Upper lobe of left lung (tissue), 6 donors: ENCODE measurements around the gene TREM2. TPM values are rescaled to one million over a fixed set of nuclear protein-coding genes. Genes with fewer than 3 reads are reported as not detected.
A peak's percentile ranks its signal among the peaks of the same experiment; 100 is the strongest.

ENCODE experiments used
- ATAC-seq, 2 donors: fragments of 200-7000 bp; cut with Tn5 transposase; one replicate each; pipeline ENCODE4 v1.9.1; 2022; ENCODE audit warnings: mild to moderate bottlenecking in 2 of 2, moderate library complexity in 2 of 2; ENCODE audit not compliant: low FRiP score in 2 of 2
- DNase-seq, 2 donors: peaks; one replicate each; pipeline ENCODE4 v3.0.0-alpha.2; 2019 to 2020
- H3K27ac ChIP-seq, 4 donors: fragments of 200-600 bp; sonication (generic); one replicate each; pipeline ENCODE4 v1.5.1; 2016 to 2019
- H3K27me3 ChIP-seq, 4 donors: fragments of 200-600 bp; sonication (generic); one replicate each; pipeline ENCODE4 v1.5.1; 2017 to 2019
- H3K36me3 ChIP-seq, 4 donors: fragments of 200-600 bp; sonication (generic); one replicate each; pipeline ENCODE4 v1.5.1; 2016 to 2019
- H3K4me1 ChIP-seq, 4 donors: fragments of 200-600 bp; sonication (generic); one replicate each; pipeline ENCODE4 v1.5.1; 2018 to 2019
- H3K4me3 ChIP-seq, 4 donors: fragments of 200-600 bp; sonication (generic); one replicate each; pipeline ENCODE4 v1.5.1; 2017 to 2019; ENCODE audit warnings: mild to moderate bottlenecking in 2 of 4, moderate library complexity in 1 of 4
- H3K9me3 ChIP-seq, 4 donors: fragments of 200-600 bp; sonication (generic); one replicate each; pipeline ENCODE4 v1.5.1; 2018 to 2019
- EP300 ChIP-seq, 4 donors: sonication (generic); formaldehyde crosslinking; IDR thresholded peaks; one replicate each; pipeline ENCODE4 v1.5.1; 2017; ENCODE audit warnings: antibody characterized with exemption in 4 of 4, control low read depth in 2 of 4
- POLR2A ChIP-seq, 4 donors: fragments of 450-650 bp; IDR thresholded peaks; one replicate each; pipeline ENCODE4 v1.5.1; 2016 to 2017; ENCODE audit warnings: antibody characterized with exemption in 4 of 4, mild to moderate bottlenecking in 2 of 4
- POLR2AphosphoS5 ChIP-seq, 2 donors: sonication (generic); formaldehyde crosslinking; IDR thresholded peaks; one replicate each; pipeline ENCODE4 v1.5.1; 2017; ENCODE audit warnings: antibody characterized with exemption in 2 of 2
- WGBS, 2 donors: methylation state at CpG; one replicate each; pipeline ENCODE4 v1.1.5; 2017 to 2018; 5-methylcytosine and 5-hydroxymethylcytosine counted together
- total RNA-seq, 6 donors: library from RNA; depleted of rRNA in 4 of 6; stranded (reverse); fragments of >200 nt in 4 of 6; gene quantifications; one replicate each; pipeline versions ENCODE4 v1.1.0 to v1.2.1, GENCODE V29; 2016 to 2021
- TF ChIP-seq, protein P1 (sequence below), 6 experiments: fragments of 450-650 bp in 4 of 6; fragments of 200-600 bp in 2 of 6; sonication (generic) in 2 of 6; IDR thresholded peaks; one replicate each; pipeline ENCODE4 v1.5.1; 2016 to 2019; ENCODE audit warnings: antibody characterized with exemption in 6 of 6
- donor health status: DM: no; HTN: no; CAD: no; lungs with moderate emphysema.
- donor health status: DM: no; HTN: yes; CAD: no; lungs with severe emphysema.

The TREM2 gene
- total RNA-seq, 6 donors from 2014 or later = 6.5 to 66.6 (median 41.0) TPM

DNA sequence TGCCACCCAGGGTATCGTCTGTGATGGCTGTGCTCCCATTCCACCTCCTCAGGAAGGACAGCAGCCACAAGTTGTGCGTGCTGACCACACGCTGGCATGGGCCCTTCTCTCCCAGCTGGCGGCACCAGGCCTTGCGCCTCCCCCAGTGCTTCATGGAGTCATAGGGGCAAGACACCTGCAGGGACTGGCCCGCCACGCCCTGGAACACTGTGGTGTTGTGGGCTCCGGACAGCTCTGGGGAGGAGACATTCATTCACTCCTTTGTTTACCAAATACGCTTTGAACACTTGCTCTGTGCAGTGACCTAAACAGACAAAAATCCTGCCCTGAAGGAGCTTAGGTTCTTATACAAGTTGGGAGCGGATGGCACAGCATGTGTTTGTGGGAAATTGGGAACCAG, 1.5 kb downstream of the TREM2 start:
- Histone ChIP-seq H3K4me3 (peak overlapping the region in 1 of 4 donors; percentile 31), H3K36me3 (no peaks in the 10 kb centered on the region), H3K27ac (no peak overlapping the region), H3K27me3 (no peaks in the 10 kb centered on the region), H3K4me1 (peaks cover 0 to 6% (median 2%) of the 10 kb centered on the region in 4 donors), H3K9me3 (no peaks in the 10 kb centered on the region)
- WGBS, 2 donors = 72 to 89% methylated on average over 5 to 10 of the region's 10 CpGs
- no peak for ATAC-seq
- no peak for TF ChIP-seq EP300 (IDR thresholded peaks at IDR 0.05)
- peak in 1 of 2 donors; percentile 53 for DNase-seq

DNA sequence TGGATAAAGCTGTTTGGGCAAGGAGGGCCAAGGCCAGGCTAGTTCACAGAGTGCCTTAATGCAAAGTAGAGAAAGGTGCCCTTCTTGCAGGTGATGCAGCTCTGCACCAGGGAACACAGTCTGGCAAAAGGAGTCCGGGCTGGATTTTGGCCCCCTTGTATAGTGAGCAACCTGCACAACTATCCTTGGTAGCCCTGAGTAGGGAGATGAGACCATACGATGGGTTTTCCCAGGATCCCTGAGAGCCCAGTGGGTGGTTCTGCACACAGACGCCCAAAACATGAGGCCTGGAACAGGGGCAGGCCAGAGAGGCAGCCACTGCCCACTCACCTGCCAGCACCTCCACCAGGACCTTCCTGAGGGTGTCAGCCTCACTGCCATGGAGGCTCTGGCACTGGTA, 2.0 kb downstream of the TREM2 start:
- TF ChIP-seq EP300 (IDR thresholded peaks at IDR 0.05) (no peak), POLR2A (IDR thresholded peaks at IDR 0.05) (no peak), POLR2AphosphoS5 (IDR thresholded peaks at IDR 0.05) (no peak)
- TF ChIP-seq, protein P1, sequence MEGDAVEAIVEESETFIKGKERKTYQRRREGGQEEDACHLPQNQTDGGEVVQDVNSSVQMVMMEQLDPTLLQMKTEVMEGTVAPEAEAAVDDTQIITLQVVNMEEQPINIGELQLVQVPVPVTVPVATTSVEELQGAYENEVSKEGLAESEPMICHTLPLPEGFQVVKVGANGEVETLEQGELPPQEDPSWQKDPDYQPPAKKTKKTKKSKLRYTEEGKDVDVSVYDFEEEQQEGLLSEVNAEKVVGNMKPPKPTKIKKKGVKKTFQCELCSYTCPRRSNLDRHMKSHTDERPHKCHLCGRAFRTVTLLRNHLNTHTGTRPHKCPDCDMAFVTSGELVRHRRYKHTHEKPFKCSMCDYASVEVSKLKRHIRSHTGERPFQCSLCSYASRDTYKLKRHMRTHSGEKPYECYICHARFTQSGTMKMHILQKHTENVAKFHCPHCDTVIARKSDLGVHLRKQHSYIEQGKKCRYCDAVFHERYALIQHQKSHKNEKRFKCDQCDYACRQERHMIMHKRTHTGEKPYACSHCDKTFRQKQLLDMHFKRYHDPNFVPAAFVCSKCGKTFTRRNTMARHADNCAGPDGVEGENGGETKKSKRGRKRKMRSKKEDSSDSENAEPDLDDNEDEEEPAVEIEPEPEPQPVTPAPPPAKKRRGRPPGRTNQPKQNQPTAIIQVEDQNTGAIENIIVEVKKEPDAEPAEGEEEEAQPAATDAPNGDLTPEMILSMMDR (IDR thresholded peaks at IDR 0.05) = no peak
- no peaks in the 10 kb centered on the region for H3K9me3 ChIP-seq
- no peaks in the 10 kb centered on the region for H3K27me3 ChIP-seq
- no peak overlapping the region for H3K4me3 ChIP-seq
- no peaks in the 10 kb centered on the region for H3K36me3 ChIP-seq
- no peak for DNase-seq
- no peak overlapping the region for H3K27ac ChIP-seq
- peaks cover 0 to 6% (median 2%) of the 10 kb centered on the region in 4 donors for H3K4me1 ChIP-seq
- whole genome bisulfite sequencing, 2 donors = 70 to 80% methylated on average over 3 of the region's 3 CpGs
- ATAC-seq = no peak

DNA sequence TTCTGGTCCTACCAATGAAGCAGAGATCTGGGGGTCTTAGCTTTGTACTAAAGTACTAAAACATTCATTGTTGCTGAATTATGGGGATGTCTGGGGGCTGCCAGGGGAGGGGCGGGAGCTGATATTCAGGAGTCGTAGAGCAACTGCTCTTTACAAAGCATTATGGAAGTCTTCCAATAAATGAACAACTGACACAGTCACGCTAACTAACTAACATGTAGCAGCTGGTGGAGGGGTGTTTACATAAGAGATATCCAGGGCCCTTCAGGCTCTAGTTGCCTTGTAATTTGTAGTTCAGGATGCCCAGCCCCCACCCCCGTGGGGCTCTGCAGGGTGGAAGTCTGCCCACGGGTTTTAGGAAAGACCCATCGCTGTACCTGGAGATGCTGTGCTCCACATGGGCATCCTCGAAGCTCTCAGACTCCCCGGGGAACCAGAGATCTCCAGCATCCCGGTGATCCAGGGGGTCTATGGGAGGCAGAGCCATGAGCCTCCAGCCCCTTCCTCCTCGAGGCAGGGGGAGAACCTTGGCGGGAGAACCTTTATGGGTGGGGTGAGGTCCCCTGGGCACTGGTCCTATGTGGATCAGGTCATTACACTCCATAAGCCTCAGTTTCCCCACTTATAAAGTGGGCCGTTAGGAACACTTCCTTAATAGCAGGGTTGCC, 3.4 kb downstream of the TREM2 start:
- H3K4me1 ChIP-seq = peaks cover 0 to 6% (median 2%) of the 10 kb centered on the region in 4 donors
- WGBS, 2 donors = 67 to 80% methylated on average over 8 to 12 of the region's 12 CpGs
- no peak overlapping the region for H3K27ac ChIP-seq
- DNase-seq = peak in 1 of 2 donors; percentile 17
- no peaks in the 10 kb centered on the region for H3K9me3 ChIP-seq
- H3K27me3 ChIP-seq = no peaks in the 10 kb centered on the region
- H3K4me3 ChIP-seq = no peak overlapping the region
- TF ChIP-seq, protein P1 (IDR thresholded peaks at IDR 0.05) = no peak
- no peak for TF ChIP-seq POLR2A (IDR thresholded peaks at IDR 0.05)
- no peaks in the 10 kb centered on the region for H3K36me3 ChIP-seq
- no peak for ATAC-seq

DNA sequence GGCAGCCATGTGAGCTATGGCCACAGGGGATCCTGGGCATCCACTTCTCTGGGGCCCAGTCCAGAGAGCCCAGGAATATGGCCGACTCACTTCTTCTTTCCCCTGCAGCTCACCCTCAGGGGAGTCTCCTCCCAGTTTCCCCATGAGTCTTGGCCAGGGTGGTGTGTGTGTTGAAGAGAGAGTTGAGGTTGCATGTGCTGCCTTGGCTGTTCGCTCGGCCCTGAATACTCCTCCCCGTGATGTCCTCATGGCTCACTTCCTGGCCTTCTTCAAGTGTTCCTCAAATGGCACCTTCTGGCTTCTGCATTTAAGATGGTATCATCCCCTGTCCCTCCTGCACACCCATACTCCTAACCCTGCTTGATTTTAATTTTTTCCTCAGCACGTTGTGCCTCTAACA, 5.6 kb downstream of the TREM2 start:
- no peaks in the 10 kb centered on the region for H3K27me3 ChIP-seq
- TF ChIP-seq POLR2AphosphoS5 (IDR thresholded peaks at IDR 0.05) (no peak), EP300 (IDR thresholded peaks at IDR 0.05) (no peak), POLR2A (IDR thresholded peaks at IDR 0.05) (no peak)
- TF ChIP-seq, protein P1 (IDR thresholded peaks at IDR 0.05) = no peak
- DNase-seq = peak in 1 of 2 donors; percentile 55
- peak; percentile 59 to 60 for ATAC-seq
- H3K9me3 ChIP-seq = no peaks in the 10 kb centered on the region
- no peak overlapping the region for H3K4me3 ChIP-seq
- 59 to 79% methylated on average over 5 of the region's 5 CpGs for WGBS, 2 donors
- peaks cover 0 to 6% (median 2%) of the 10 kb centered on the region in 4 donors for H3K4me1 ChIP-seq
- H3K36me3 ChIP-seq = no peaks in the 10 kb centered on the region
- H3K27ac ChIP-seq = no peak overlapping the region

DNA sequence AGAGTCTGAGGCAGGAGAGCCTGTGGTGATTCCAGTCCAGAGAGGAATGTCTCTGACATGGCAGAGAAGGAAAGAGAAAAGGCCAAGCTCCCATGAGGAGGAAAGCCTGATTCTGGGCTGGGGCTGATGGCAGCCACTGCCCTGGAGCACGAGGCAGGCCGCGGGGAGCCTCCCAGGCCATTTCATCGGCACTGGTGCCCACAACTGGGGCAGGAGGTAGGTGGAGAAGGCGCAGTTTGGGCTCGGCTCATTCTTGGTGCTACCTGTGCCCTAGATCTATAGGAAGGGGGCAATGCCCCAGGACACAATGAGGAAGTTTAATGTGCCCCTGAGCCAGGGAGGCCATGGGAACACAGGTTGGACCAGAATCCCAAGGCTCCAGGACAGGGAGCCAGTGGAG, 6.1 kb downstream of the TREM2 start:
- Histone ChIP-seq H3K4me1 (peaks cover 0 to 6% (median 2%) of the 10 kb centered on the region in 4 donors), H3K9me3 (no peaks in the 10 kb centered on the region), H3K36me3 (no peaks in the 10 kb centered on the region), H3K27me3 (no peaks in the 10 kb centered on the region), H3K27ac (no peak overlapping the region), H3K4me3 (no peak overlapping the region)
- ATAC-seq (no peak), DNase-seq (peak in 1 of 2 donors; percentile 18)
- TF ChIP-seq POLR2AphosphoS5 (IDR thresholded peaks at IDR 0.05) (no peak), EP300 (IDR thresholded peaks at IDR 0.05) (no peak), POLR2A (IDR thresholded peaks at IDR 0.05) (no peak)
- TF ChIP-seq, protein P1 (IDR thresholded peaks at IDR 0.05) = no peak
- WGBS, 2 donors = 90 to 95% methylated on average over 6 of the region's 6 CpGs
